HG02759 (cell line): ENCODE data around the gene SH3TC1.

Source experiments
- ATAC-seq: cut with Tn5 transposase; IDR thresholded peaks from one replicate; pipeline ENCODE4 v1.9.1; 2021; ENCODE audit warnings: mild to moderate bottlenecking, moderate library complexity; ENCODE audit not compliant: unreplicated experiment

The SH3TC1 gene

GRCh38 chr4:8180310-8181093 is 18.6 kb upstream of the SH3TC1 start:
- ATAC-seq, result no peak

GRCh38 chr4:8181119-8181518 is 18.0 kb upstream of the SH3TC1 start:
- no peak for ATAC-seq

- no peak for ATAC-seq
Observed at GRCh38 chr4:8181844-8182243, 17.2 kb upstream of the SH3TC1 start.

GRCh38 chr4:8182294-8182693 is 16.8 kb upstream of the SH3TC1 start:
- no peak for ATAC-seq

- no peak for ATAC-seq
Observed at GRCh38 chr4:8182858-8183725, 16.0 kb upstream of the SH3TC1 start.

- no peak for ATAC-seq
Observed at GRCh38 chr4:8184061-8184460, 15.0 kb upstream of the SH3TC1 start.

- no peak for ATAC-seq
Observed at GRCh38 chr4:8185295-8185694, 13.8 kb upstream of the SH3TC1 start.

- ATAC-seq, result no peak
Observed at GRCh38 chr4:8185930-8186329, 13.2 kb upstream of the SH3TC1 start.

GRCh38 chr4:8188085-8188484 is 11.0 kb upstream of the SH3TC1 start:
- ATAC-seq, result no peak

- no peak for ATAC-seq
Observed at GRCh38 chr4:8188743-8189550, 10.1 kb upstream of the SH3TC1 start.

GRCh38 chr4:8189551-8190466 is 9.3 kb upstream of the SH3TC1 start:
- ATAC-seq, result no peak

GRCh38 chr4:8191136-8191747 is 7.8 kb upstream of the SH3TC1 start:
- peak; percentile 57 for ATAC-seq

GRCh38 chr4:8192748-8193738 is 6.0 kb upstream of the SH3TC1 start:
- ATAC-seq, result peak; percentile 89

GRCh38 chr4:8194306-8195242 is 4.5 kb upstream of the SH3TC1 start:
- no peak for ATAC-seq

GRCh38 chr4:8195431-8195830 is 3.7 kb upstream of the SH3TC1 start:
- no peak for ATAC-seq

GRCh38 chr4:8195841-8196458 is 3.1 kb upstream of the SH3TC1 start:
- no peak for ATAC-seq

- ATAC-seq, result no peak
Observed at GRCh38 chr4:8197521-8197920, 1.6 kb upstream of the SH3TC1 start.
